ENCODE measurements around the gene KRI1.
"Not testable (repeated sequence)": the region's sequence is repeated elsewhere in the genome, so short reads cannot be mapped to it uniquely, and the experiment has no call there.

Gene KRI1

DNA sequence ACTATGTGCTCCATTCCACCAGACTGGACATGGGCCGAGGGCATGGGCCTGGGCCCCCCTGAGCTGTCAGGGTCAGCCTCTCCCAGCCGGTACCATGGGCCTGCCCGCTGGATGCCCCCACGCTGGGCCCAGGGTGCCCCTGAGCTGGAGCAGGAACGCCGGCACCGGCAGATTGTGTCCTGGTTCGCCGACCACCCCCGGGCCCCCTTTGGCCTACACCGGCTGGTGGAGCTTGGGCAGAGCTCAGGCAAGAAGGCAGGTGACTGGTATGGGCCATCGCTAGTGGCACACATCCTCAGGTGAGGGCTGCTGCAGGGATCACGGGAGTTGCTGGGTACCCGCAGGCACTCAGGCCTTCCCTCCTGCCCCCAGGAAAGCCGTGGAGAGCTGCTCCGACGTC is 19.0 kb downstream of the KRI1 start:
- no peak for DNase-seq

GRCh38 chr19:10544753-10545251 is 21.0 kb downstream of the KRI1 start:
- no peak for DNase-seq

DNA sequence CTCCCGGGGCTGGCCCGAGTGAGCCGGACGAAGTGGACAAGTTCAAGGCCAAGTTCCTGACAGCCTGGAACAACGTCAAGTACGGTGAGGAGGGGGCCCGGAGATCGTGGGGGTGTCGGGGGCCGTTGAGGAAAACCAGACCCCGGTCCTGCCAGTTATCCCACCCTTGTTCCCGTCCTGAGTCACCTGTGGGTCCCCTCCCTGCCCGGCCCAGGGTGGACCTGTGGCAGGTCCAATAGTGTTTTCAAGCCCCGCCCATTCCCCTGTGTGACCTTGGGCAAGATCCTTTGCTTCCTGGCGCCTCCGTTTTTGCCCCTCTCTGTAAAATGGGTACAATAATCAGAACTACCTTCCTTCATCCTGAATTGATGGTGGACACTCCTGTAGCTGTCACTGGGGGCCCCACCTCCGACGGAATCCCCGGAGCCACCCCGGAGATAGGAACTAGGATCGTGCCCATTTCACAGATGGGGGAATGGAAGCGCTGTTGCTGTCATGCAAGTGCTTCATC is 21.5 kb downstream of the KRI1 start:
- no peak for DNase-seq

DNA sequence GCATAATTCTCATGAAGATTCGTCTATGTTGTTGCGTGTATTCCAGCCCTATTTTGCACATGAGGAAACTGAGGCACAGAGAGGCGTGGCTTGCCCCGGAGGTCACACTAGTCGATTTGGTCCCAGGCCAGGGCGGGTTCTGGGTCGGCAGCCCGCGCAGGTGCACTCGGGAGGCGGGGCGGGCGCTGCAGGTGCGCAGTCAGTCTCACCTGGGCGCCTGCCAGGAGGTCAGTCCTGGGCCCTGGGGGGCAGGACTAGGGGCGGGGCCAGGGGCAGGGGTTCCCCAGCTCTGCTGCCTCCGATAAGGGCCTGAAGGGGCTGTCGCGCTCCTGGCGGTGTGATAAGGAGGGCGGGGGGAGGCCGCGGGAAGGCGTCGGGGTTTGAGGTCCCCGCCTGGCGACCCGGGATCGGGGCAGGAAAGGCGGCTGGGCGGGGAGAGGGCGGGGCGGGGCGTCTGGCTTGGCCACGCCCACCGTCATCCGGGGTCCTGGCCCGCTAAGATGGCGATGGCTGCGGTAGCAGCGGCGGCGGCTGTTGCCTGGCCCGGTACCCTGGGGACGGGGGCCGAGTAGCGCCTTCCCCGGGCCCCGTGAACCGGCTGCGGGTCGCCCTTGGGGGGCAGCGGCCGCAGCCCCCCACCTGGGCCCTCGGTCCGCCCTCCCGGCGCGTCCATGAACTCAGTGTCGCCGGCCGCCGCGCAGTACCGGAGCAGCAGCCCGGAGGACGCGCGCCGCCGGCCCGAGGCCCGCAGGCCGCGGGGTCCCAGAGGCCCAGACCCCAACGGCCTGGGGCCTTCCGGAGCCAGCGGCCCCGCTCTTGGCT is 22.2 kb downstream of the KRI1 start, which contains the start of gene ATG4D:
ATG4D (plus strand) TSS at position 485 of the 822 bp plus-strand sequence; CDS start at position 672, 187 bp downstream.
- peak; percentile 34 for DNase-seq

GRCh38 chr19:10543059-10543419 is 22.8 kb downstream of the KRI1 start:
- DNase-seq: no peak

GRCh38 chr19:10539016-10539415 is 26.8 kb downstream of the KRI1 start:
- DNase-seq: not testable (repeated sequence)

DNA sequence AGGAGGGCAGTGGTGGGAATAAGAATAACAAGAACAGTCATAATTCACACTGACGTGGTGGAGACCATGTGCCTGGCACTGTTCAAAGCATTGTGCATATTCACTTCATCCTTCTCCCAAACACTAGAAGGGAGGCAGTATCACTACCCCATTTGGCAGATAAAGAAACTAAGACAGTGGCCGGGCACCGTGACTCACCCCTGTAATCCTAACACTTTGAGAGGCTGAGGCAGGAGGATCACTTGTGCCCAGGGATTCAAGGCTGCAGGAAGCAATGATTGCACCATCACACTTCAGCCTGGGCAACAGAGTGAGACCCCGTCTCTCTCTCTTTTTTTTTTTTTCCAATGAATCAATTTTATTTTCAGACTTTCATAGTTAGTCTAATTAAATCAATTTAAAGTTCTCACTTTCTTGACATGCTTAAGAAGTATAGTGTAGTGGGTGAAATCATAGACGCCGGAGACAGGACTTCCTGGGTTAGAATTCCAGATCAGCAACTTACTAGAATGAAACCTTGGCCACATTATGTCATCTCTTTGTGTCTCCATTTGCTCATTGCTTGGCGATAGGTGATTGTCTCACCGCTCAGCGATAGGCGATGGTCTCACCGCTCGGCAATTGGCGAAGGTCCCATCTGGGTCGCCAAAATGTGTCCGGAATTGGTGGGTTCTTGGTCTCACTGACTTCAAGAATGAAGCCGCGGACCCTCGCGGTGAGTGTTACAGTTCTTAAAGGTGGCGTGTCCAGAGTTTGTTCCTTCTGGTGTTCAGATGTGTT is 27.4 kb downstream of the KRI1 start:
- DNase-seq: no peak

- DNase-seq: no peak
Observed at GRCh38 chr19:10537668-10538067, 28.1 kb downstream of the KRI1 start.

GRCh38 chr19:10535613-10536012 is 30.2 kb downstream of the KRI1 start:
- no peak for DNase-seq

- no peak for DNase-seq
Observed at GRCh38 chr19:10533646-10534386, 32.0 kb downstream of the KRI1 start.

DNA sequence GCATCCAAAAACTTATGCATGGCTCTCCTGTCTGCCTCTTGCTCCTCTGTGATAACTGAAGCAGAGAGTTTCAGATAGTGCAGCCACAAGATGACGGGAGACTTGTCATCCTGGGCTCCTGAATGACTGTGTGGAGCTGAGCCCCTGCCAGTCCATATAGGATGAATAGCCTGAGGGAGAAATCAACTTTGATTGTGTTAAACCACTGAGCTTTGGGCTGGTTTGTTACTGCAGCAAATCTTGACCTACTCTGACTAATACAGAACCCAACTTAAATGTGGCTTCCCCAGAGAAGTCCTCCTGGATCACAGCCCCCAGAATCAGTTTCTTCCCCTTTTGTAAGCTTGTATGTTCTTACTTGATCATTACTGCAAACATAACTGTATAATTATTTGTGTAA is 33.4 kb downstream of the KRI1 start:
- no peak for DNase-seq

DNA sequence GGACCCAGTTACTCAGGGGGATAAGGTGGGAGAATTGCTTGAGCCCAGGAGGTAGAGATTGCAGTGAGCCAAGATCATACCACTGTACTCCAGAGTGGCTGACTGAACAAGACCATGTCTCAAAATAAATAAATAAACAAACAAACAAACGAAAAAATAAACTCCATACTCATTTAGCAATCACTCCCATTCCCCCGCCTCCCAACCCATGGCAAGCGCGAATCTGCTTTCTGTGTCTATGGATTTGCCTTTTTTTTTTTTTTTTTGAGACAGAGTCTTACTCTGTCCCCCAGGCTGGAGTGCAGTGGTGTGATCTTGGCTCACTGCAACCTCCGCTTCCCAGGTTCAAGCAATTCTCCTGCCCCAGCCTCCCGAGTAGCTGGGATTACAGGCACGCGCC is 38.9 kb downstream of the KRI1 start:
- DNase-seq: not testable (repeated sequence)

DNA sequence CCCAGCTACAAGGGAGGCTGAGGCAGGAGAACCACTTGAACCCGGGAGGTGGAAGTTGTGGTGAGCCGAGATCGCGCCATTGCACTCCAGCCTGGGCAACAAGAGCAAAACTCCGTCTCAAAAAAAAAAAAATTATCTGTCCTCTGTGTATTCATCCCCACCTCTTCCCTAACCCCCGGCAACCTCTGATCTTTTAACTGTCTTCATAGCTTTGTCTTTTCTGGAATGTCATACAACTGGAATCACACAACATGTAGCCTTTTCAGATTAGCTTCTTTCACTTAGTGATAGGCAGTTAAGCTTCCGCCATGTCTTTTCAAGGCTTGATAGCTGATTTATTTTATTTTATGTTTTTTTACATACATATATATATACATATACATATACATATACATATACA is 40.2 kb downstream of the KRI1 start:
- DNase-seq: no peak

DNA sequence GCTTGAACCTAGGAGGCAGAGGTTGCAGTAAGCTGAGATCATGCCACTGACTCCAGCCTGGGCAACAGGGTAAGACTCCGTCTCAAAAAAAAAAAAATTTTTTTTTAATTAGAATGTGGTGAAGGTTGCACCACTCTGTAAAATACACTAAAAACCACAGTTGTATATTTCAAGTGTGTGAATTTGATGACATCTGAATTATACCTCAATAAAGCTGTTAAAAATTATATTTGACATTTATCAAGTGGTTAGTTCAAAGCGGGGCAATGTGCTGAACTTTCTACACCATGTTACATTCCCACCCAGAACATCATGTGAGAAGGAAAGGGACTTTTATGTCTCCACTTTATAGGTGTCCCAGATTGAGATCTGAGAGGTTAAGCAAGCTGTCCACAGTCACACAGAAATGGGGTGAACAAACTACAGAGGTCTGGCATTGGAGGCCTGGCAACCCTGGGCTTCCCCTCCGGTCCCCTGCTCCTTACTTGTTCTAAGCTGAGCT is 42.6 kb downstream of the KRI1 start:
- no peak for DNase-seq

GRCh38 chr19:10521461-10522171 is 44.2 kb downstream of the KRI1 start:
- no peak for DNase-seq

- no peak for DNase-seq
Observed at GRCh38 chr19:10520652-10521318, 45.0 kb downstream of the KRI1 start.

DNA sequence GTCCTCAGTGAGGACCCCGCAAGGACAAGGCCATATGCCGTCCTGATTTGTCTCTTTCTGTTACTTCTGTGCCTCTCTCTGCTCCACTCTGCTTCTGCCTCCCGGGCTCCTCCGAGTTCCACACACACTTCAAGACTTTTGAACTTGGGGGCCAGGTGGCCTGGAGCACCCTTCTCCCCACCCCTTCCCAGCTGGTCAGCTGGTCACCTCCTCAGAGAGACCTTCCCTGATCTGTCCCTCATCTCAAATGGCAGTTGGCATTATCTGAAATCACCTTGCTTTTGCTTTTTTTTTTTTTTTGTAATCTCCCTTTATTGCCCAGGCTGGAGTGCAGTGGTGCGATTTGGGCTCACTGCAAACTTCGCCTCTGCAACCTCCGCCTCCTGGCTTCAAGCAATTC is 46.4 kb downstream of the KRI1 start:
- DNase-seq: no peak

DNA sequence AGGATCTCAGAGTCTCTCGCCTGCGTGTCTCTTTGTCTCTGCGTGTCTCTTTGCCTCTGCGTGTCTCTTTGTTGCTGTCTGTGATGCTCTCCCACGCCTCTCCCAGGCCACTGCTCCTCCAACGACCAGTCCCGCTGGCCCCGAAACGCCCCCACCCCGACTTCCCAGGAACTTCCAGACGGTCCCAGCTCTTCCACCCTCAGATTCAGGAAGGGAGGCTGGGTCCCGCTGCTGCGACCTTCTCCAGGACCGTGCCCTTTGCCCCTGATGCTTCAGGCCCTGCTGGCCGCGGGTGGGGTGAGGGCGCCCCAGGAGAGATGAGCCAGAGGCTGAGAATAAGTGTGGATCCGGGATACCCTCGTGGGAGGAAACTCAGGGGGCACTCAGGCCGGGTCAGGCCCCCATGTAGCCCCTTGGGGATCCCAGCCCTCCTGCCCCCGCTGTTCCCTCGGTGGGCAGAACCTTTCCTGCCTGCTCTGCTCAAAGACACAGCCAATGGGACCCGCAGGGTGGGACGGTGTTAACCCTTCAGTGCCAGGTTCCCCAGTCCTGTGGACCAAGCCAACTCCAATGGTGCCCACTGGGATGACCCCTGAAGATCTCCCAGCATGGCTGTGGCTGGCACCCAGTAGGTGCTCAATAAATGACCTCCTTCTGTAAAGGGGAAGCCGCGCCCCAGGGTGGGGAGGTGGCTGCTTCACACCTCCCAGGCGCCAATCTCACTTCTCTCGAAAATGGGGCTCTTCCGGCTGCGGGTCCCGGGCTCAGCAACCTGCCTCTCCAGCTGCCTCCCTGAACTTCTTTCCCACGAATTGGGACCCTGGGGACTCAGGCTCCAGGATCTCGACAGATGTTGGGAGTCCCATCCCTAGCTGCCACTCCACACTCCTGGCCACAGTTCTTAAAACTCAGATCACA is 47.1 kb downstream of the KRI1 start:
- no peak for DNase-seq

DNA sequence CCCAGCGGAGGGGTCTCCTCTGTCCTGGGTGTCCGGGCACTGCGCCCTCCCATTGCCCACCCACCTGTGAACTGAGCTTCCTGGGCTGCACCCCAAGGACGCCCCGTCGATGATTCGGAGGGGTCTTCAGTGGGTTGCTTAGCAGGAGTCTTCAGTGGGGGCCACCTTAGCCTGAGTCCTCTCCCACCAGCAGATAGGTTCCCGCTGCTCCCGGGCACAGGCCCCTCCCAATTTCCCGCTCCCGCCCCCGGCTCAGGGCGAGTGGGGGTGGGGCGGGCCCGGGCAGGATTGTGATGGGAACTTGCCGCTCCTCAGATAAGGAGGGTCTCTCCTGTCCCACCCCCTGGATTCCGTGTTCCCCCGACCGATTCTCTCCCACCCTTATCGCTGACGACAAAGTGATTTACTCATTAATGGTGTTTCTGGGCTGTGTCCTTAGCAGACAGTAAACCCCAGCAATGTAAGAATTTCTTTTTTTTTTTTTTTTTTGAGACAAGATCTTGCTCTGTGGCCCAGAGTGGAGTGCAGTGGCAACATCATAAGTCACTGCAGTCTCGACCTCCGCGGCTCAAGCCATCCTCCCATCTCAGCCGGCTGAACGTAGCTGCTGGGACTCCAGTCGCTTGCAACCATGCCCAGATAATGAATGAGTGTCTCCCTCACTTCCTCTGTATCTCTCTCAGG is 47.9 kb downstream of the KRI1 start:
- DNase-seq: peak; percentile 30

GRCh38 chr19:10517361-10517759 is 48.5 kb downstream of the KRI1 start, which contains the start of gene S1PR5:
Gene S1PR5 (minus strand): TSS chr19:10517447. CDS start chr19:10515011, 2,436 bp downstream.
- DNase-seq: peak; percentile 14
